ENCODE measurements around the gene COX7A2L. TPM values are rescaled to one million over a fixed set of nuclear protein-coding genes. Genes with fewer than 3 reads are reported as not detected.
A peak's percentile ranks its signal among the peaks of the same experiment; 100 is the strongest.

COX7A2L gene
- total RNA-seq, 1 donor from 2014 or later, result 94.8 TPM

DNA sequence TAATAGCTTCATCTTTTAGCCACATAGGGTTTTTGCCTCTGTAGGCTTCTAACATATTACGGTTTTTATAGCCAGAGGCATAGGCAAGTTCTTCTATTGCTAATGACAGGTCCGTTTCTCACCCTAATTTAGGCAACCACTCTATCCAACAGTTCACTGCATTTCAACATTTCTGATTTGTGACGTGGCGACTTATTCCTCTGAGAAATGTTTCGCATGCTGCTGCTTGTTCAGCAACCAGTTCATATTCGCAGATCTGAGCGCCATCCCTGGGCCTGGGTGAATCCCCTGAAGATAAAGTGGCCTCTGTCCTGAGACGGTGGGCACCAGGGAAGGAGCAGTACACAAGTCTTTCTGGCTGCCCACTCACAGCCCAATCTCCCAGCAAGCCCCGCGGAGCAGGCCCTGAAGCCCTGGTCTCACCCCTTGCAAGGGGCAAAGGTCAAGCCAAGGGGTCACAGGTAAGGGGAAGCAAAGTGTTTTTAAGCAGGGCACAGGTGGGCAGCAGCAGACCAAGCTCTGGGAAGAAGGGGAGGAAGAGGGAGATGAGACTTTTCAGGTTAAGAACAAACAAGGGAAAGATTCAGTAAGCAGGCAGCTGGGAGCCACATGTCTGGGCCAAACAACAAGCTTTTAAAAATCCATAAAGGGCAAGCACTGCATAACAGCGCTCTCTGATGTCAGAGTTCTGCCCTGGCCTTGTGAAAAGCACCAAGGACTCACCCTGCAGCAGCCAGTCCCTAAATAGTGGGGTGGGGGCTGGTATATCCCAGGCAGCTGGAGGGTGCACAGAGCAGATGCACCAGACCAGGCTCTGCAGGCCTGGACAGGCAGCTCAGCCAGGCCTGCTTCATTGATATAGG is 10.8 kb upstream of the COX7A2L start:
- Mint-ChIP-seq H3K27me3 (ENCODE audit: unreplicated experiment) (peaks cover 2% of the 10 kb centered on the region), H3K9me3 (ENCODE audit: unreplicated experiment) (no peaks in the 10 kb centered on the region), H3K36me3 (ENCODE audit: low read depth, unreplicated experiment) (no peaks in the 10 kb centered on the region), H3K4me1 (ENCODE audit: unreplicated experiment) (peaks cover 12% of the 10 kb centered on the region), H3K27ac (ENCODE audit: unreplicated experiment) (no peak overlapping the region), H3K4me3 (ENCODE audit: unreplicated experiment) (no peak overlapping the region)
- no peak for DNase-seq (ENCODE audit: low spot score)
- TF ChIP-seq, protein P1, sequence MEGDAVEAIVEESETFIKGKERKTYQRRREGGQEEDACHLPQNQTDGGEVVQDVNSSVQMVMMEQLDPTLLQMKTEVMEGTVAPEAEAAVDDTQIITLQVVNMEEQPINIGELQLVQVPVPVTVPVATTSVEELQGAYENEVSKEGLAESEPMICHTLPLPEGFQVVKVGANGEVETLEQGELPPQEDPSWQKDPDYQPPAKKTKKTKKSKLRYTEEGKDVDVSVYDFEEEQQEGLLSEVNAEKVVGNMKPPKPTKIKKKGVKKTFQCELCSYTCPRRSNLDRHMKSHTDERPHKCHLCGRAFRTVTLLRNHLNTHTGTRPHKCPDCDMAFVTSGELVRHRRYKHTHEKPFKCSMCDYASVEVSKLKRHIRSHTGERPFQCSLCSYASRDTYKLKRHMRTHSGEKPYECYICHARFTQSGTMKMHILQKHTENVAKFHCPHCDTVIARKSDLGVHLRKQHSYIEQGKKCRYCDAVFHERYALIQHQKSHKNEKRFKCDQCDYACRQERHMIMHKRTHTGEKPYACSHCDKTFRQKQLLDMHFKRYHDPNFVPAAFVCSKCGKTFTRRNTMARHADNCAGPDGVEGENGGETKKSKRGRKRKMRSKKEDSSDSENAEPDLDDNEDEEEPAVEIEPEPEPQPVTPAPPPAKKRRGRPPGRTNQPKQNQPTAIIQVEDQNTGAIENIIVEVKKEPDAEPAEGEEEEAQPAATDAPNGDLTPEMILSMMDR (IDR thresholded peaks at IDR 0.05; ENCODE audit: unreplicated experiment), result no peak

DNA sequence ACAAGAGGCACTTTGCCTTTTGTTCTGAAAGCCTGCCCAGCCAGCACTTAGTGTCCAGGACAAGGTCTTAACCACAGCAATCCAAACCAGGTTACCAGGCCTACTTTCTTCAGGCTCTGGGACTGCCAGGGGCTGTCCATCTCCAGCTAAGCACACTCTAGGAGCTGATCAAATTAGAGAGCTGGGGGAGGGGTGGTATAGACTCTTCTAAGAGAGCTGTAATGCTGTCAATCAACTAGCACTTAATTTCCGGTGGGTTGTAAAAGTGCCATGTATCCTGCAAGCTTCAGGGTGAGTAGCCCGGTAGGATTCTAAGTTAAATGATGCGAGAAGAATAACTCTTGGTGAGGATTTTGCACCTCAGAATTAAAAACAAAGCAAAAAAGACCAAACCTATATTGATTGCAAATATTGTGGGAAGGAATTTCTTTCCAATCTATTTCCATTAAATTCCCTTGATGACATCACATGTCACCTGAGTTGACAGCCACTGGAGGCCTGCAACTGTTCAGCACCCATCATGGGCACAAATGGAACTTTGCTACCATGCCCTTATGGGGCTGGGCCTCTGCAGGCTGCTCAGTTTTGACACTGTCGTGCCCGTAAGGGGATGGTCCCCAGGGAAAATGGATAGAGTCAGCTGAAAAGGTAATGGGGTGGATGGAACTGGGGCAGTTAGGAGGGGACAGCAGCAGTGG is 8.7 kb upstream of the COX7A2L start:
- Mint-ChIP-seq H3K36me3 (ENCODE audit: low read depth, unreplicated experiment) (no peaks in the 10 kb centered on the region), H3K4me3 (ENCODE audit: unreplicated experiment) (no peak overlapping the region), H3K27ac (ENCODE audit: unreplicated experiment) (no peak overlapping the region), H3K27me3 (ENCODE audit: unreplicated experiment) (peaks cover 2% of the 10 kb centered on the region), H3K9me3 (ENCODE audit: unreplicated experiment) (no peaks in the 10 kb centered on the region), H3K4me1 (ENCODE audit: unreplicated experiment) (peaks cover 9% of the 10 kb centered on the region)
- DNase-seq (ENCODE audit: low spot score), result no peak
- TF ChIP-seq, protein P1 (IDR thresholded peaks at IDR 0.05; ENCODE audit: unreplicated experiment), result no peak

DNA sequence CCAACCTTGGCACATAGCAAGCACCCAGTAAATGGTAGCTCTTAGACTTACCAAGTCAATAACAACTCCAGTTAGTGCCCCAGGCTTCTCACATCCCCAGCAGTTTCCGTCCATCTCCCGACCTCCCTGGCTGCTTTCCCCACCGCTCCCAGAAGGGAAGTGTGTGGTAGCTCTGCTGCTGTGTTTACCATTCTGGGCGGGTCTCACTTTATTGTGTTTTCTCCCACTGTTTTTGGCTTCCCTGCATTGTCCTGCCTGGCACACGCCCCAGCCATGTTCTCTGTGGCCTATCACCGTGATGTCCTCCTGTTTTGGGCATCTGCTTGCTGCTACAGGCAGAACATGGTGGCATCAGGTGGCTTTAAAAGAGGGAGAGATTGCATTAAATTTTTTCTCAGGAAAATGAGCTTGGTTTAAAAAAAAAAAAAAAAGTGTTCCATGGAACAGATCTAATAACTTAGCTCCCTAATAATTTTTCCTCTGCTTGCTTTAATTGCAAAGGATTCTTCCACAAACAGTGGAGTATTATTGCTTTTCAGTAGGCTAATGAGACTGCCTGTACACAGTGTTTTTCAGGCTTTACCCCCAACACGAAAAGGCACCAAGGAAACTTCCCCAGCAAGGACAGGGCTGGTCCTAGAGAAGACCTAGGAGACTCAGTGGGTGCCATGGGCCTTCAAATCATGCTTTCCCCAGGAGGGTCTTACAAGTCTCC is 8.0 kb upstream of the COX7A2L start:
- Mint-ChIP-seq H3K4me1 (ENCODE audit: unreplicated experiment) (peaks cover 9% of the 10 kb centered on the region), H3K27ac (ENCODE audit: unreplicated experiment) (peak overlapping the region; percentile 81), H3K9me3 (ENCODE audit: unreplicated experiment) (no peaks in the 10 kb centered on the region), H3K27me3 (ENCODE audit: unreplicated experiment) (peaks cover 2% of the 10 kb centered on the region), H3K36me3 (ENCODE audit: low read depth, unreplicated experiment) (no peaks in the 10 kb centered on the region), H3K4me3 (ENCODE audit: unreplicated experiment) (peak overlapping the region; percentile 2)
- peak; percentile 22 for DNase-seq (ENCODE audit: low spot score)
- TF ChIP-seq, protein P1 (IDR thresholded peaks at IDR 0.05; ENCODE audit: unreplicated experiment), result no peak

DNA sequence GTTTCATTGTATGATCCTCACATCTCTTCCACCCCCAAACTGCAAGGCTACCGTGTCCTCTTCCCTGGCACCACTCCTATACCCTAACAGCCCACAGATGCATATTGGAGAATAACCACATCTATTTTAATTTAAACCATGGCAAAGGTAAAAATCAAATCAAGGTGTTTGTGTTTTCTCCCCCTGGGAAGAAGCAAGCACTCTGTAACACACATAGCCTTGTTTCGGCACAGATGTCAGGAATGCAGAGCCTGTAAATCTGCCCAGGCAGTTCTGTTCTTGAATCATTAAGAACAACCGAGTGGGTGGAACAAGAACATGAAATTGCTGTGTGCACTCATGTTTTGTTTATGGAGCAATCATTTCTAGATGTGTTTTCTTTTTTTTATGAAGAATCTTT is 6.8 kb upstream of the COX7A2L start:
- H3K9me3 Mint-ChIP-seq (ENCODE audit: unreplicated experiment), result no peaks in the 10 kb centered on the region
- no peak for DNase-seq (ENCODE audit: low spot score)

More for the DNA sequence above, 6.8 kb upstream of the COX7A2L start:
- TF ChIP-seq, protein P1 (IDR thresholded peaks at IDR 0.05; ENCODE audit: unreplicated experiment), result no peak
- Mint-ChIP-seq H3K4me1 (ENCODE audit: unreplicated experiment) (peaks cover 9% of the 10 kb centered on the region), H3K27ac (ENCODE audit: unreplicated experiment) (no peak overlapping the region), H3K27me3 (ENCODE audit: unreplicated experiment) (peaks cover 2% of the 10 kb centered on the region), H3K4me3 (ENCODE audit: unreplicated experiment) (no peak overlapping the region), H3K36me3 (ENCODE audit: low read depth, unreplicated experiment) (no peaks in the 10 kb centered on the region)

All from endothelial cell (in vitro differentiated cells).